ENCODE data around the gene EXOSC6.
"Not testable (repeated sequence)": the region's sequence is repeated elsewhere in the genome, so short reads cannot be mapped to it uniquely, and the experiment has no call there.

EXOSC6 gene

GRCh38 chr16:70198230-70198629, 53.5 kb downstream of the EXOSC6 start:
- not testable (repeated sequence) for DNase-seq

GRCh38 chr16:70197611-70198010, 54.1 kb downstream of the EXOSC6 start:
- DNase-seq: not testable (repeated sequence)
